Osteocyte (in vitro differentiated cells): ENCODE data around the gene PPP1R12B. TPM values are rescaled to one million over a fixed set of nuclear protein-coding genes. Genes with fewer than 3 reads are reported as not detected.

ENCODE experiments used
- DNase-seq: peaks from one replicate; pipeline ENCODE4 v3.0.0; 2021; ENCODE audit warnings: mixed read lengths; ENCODE audit not compliant: unreplicated experiment; ENCODE audit errors: extremely low spot score
- H3K27ac Mint-ChIP-seq: one replicate; pipeline ENCODE4 v1.8.0; 2021; ENCODE audit warnings: mild to moderate bottlenecking, mixed read lengths; ENCODE audit not compliant: unreplicated experiment
- H3K27me3 Mint-ChIP-seq: one replicate; pipeline ENCODE4 v1.8.0; 2021; ENCODE audit warnings: mixed read lengths; ENCODE audit not compliant: unreplicated experiment
- H3K36me3 Mint-ChIP-seq: one replicate; pipeline ENCODE4 v1.8.0; 2021; ENCODE audit warnings: mixed read lengths; ENCODE audit not compliant: unreplicated experiment
- H3K4me1 Mint-ChIP-seq: one replicate; pipeline ENCODE4 v1.8.0; 2021; ENCODE audit warnings: mixed read lengths; ENCODE audit not compliant: unreplicated experiment
- H3K4me3 Mint-ChIP-seq: one replicate; pipeline ENCODE4 v1.8.0; 2021; ENCODE audit warnings: mild to moderate bottlenecking, moderate library complexity, mixed read lengths; ENCODE audit not compliant: unreplicated experiment
- H3K9me3 Mint-ChIP-seq: one replicate; pipeline ENCODE4 v1.8.0; 2021; ENCODE audit warnings: mixed read lengths; ENCODE audit not compliant: unreplicated experiment
- CTCF ChIP-seq: fragments of 200-600 bp; sonication (generic); IDR thresholded peaks from 2 replicates; pipeline ENCODE4 v1.5.0; 2021; ENCODE audit warnings: antibody characterized with exemption, mild to moderate bottlenecking, moderate library complexity
- total RNA-seq: library from RNA; stranded (reverse); gene quantifications from 2 replicates; pipeline ENCODE4 v1.2.1, GENCODE V29; 2021

PPP1R12B gene
- total RNA-seq, 1 donor from 2014 or later, result 14.6 TPM

- DNase-seq, result no peak
- H3K27me3 Mint-ChIP-seq, result no peaks in the 10 kb centered on the region
- H3K27ac Mint-ChIP-seq, result no peak overlapping the region
- H3K36me3 Mint-ChIP-seq, result peaks cover 11% of the 10 kb centered on the region
- peak; percentile 86 for TF ChIP-seq CTCF
- H3K9me3 Mint-ChIP-seq, result no peaks in the 10 kb centered on the region
- H3K4me1 Mint-ChIP-seq, result peaks cover 37% of the 10 kb centered on the region
- H3K4me3 Mint-ChIP-seq, result no peak overlapping the region
Measured at GRCh38 chr1:202571719-202572339, 223.3 kb downstream of the PPP1R12B start.

DNA sequence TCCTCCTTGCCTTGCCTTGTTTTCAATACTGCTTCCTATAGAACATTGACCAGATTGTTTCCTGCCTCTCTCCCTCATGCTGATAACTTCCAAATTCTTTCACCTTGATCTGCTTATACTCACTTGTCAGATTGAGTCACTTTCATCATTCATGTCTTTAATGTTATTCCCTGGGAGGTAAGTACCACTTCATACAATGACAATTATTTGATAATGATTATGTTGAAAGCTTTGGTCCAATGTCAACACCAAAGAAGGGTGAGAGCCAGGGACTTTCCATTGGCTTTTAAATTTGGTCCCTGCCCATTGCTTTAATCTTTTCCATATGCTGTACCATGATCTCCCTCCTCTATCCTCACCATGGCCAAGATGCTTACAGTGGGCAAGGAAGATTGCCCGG lies 224.4 kb downstream of the PPP1R12B start:
- Mint-ChIP-seq H3K27ac (no peak overlapping the region), H3K4me3 (no peak overlapping the region), H3K4me1 (peaks cover 37% of the 10 kb centered on the region), H3K36me3 (peaks cover 11% of the 10 kb centered on the region), H3K27me3 (no peaks in the 10 kb centered on the region), H3K9me3 (no peaks in the 10 kb centered on the region)
- DNase-seq, result no peak
- TF ChIP-seq CTCF, result no peak

DNA sequence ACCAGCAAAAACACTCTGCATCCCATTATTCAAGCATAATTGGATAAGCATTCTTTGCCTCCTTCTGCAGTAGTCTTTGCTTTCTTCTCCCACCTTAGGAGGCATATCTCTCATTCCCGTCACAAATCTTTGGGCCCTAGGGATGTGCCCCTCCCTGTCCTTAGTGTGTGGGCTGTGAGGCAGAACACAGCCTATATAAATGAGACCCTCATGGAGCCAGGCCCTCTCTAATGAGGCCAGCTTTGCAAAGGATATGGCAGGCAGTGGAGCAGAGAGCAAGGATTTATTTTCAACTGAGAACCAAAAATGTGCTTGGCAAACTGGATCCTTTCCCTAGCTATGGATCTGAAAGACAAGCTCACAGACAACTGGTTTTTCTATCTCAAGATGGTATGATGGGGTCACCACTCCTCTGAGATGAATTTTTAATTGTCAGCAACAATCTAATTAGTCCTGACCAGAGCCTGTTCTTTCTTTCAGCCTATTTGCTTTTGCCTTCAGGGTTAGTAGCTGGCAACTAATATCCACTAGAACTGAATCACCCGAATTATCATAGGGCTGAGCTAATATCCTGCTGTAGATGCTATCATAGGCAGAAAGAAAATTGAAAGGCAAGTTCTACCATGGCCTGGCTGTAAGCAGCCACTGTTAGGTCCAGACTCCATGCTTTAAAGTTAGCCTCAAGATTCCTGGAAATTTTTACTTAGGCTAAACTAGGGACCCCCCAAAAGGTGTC lies 227.6 kb downstream of the PPP1R12B start:
- no peaks in the 10 kb centered on the region for H3K27me3 Mint-ChIP-seq
- DNase-seq, result no peak
- TF ChIP-seq CTCF, result no peak
- H3K36me3 Mint-ChIP-seq, result peaks cover 12% of the 10 kb centered on the region
- peaks cover 49% of the 10 kb centered on the region for H3K4me1 Mint-ChIP-seq
- no peak overlapping the region for H3K27ac Mint-ChIP-seq
- no peak overlapping the region for H3K4me3 Mint-ChIP-seq
- H3K9me3 Mint-ChIP-seq, result no peaks in the 10 kb centered on the region

DNA sequence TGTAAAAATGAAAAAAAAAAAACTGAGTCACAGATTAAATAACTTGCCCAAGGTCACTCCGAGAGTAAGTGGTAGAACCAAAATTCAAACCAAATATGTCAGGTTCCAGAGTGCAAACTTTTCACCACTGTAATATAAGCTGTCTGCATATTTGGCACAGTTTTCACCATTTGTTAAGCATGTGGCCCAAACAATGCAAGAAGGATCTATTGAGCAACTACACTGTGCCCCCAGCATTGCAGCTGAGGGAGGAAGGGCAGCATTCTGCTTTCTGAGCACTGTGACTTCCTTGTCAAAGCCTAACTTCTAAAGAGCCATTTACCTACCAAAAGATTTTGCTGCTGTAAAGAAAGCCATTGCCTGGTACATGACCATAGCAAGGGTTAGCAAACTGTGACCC lies 228.3 kb downstream of the PPP1R12B start:
- no peak for DNase-seq
- Mint-ChIP-seq H3K4me1 (peaks cover 50% of the 10 kb centered on the region), H3K36me3 (peaks cover 14% of the 10 kb centered on the region), H3K27ac (peak overlapping the region; percentile 74), H3K9me3 (no peaks in the 10 kb centered on the region), H3K4me3 (no peak overlapping the region), H3K27me3 (no peaks in the 10 kb centered on the region)
- TF ChIP-seq CTCF, result no peak

GRCh38 chr1:202577381-202577780 lies 228.9 kb downstream of the PPP1R12B start:
- peaks cover 50% of the 10 kb centered on the region for H3K4me1 Mint-ChIP-seq
- no peak for DNase-seq
- no peak for TF ChIP-seq CTCF
- peaks cover 17% of the 10 kb centered on the region for H3K36me3 Mint-ChIP-seq
- no peaks in the 10 kb centered on the region for H3K9me3 Mint-ChIP-seq
- peak overlapping the region; percentile 74 for H3K27ac Mint-ChIP-seq
- H3K27me3 Mint-ChIP-seq, result no peaks in the 10 kb centered on the region
- H3K4me3 Mint-ChIP-seq, result no peak overlapping the region
